HEK293 (cell line): ENCODE measurements around the gene BET1.

ENCODE experiments used
- CTCF ChIA-PET: fragments of 350-600 bp; formaldehyde crosslinking; extraction: SDS; loops from one replicate; lab custom pipeline; 2021; ENCODE audit warnings: antibody characterized with exemption; lab: Yijun Ruan, JAX
- POLR2A ChIA-PET: fragments of 300-600 bp; formaldehyde crosslinking; extraction: SDS; loops from one replicate; lab custom pipeline; 2020; ENCODE audit warnings: antibody characterized with exemption, inconsistent platforms; lab: Yijun Ruan, JAX
- H3K27ac ChIP-seq: fragments of 200-500 bp; sonication (Bioruptor generic); 2 replicates; pipeline ENCODE4 v1.5.1; 2014; ENCODE audit warnings: low read depth, low read length, control low read depth, inconsistent platforms; ENCODE audit errors: extremely low read depth
- H3K36me3 ChIP-seq, 2 experiments: fragments of 200-500 bp in 1 of 2; sonication (Bioruptor generic) in 1 of 2; 1 replicate in 1 of 2; 2 replicates in 1 of 2; pipeline ENCODE4 v1.5.1; 2014 to 2017; ENCODE audit warnings: inconsistent platforms in 2 of 2, low read length in 2 of 2; ENCODE audit not compliant: control insufficient read depth in 2 of 2, insufficient read depth in 1 of 2
- H3K4me1 ChIP-seq: fragments of 200-500 bp; sonication (Bioruptor generic); 2 replicates; pipeline ENCODE4 v1.5.1; 2014; ENCODE audit warnings: mild to moderate bottlenecking, low read length, inconsistent platforms; ENCODE audit not compliant: control insufficient read depth, insufficient read depth
- H3K4me3 ChIP-seq: 2 replicates; pipeline ENCODE4 v1.5.1; 2011; ENCODE audit warnings: low read depth, mild to moderate bottlenecking, control low read depth, low read length, moderate library complexity
- H3K9me3 ChIP-seq: fragments of 200-500 bp; sonication (Bioruptor generic); 2 replicates; pipeline ENCODE4 v1.5.1; 2014; ENCODE audit warnings: low read depth, low read length, inconsistent platforms; ENCODE audit not compliant: control insufficient read depth, insufficient read depth
- BCL11A ChIP-seq: fragments of 450-650 bp; formaldehyde crosslinking; IDR thresholded peaks from 2 replicates; pipeline ENCODE4 v1.5.1; 2016; ENCODE audit warnings: low read depth, missing biosample characterization, missing genetic modification characterization
- EGR2 ChIP-seq: fragments of 450-650 bp; formaldehyde crosslinking; IDR thresholded peaks from 2 replicates; pipeline ENCODE4 v1.5.1; 2016; ENCODE audit warnings: low read depth, missing biosample characterization, missing genetic modification characterization
- GLIS2 ChIP-seq: fragments of 450-650 bp; formaldehyde crosslinking; IDR thresholded peaks from 2 replicates; pipeline ENCODE4 v1.5.1; 2016; ENCODE audit warnings: missing biosample characterization, missing genetic modification characterization
- OSR2 ChIP-seq: fragments of 450-650 bp; formaldehyde crosslinking; IDR thresholded peaks from 2 replicates; pipeline ENCODE4 v1.5.1; 2016; ENCODE audit warnings: missing biosample characterization, missing genetic modification characterization
- PRDM10 ChIP-seq: fragments of 450-650 bp; formaldehyde crosslinking; IDR thresholded peaks from 2 replicates; pipeline ENCODE4 v1.5.1; 2016; ENCODE audit warnings: missing biosample characterization, missing genetic modification characterization
- SP2 ChIP-seq: fragments of 450-650 bp; formaldehyde crosslinking; IDR thresholded peaks from 2 replicates; pipeline ENCODE4 v1.5.1; 2016; ENCODE audit warnings: missing biosample characterization, missing genetic modification characterization
- SP3 ChIP-seq: fragments of 450-650 bp; formaldehyde crosslinking; IDR thresholded peaks from 2 replicates; pipeline ENCODE4 v1.5.1; 2016; ENCODE audit warnings: missing biosample characterization, missing genetic modification characterization
- SP7 ChIP-seq: fragments of 450-650 bp; formaldehyde crosslinking; IDR thresholded peaks from 2 replicates; pipeline ENCODE4 v1.5.1; 2016; ENCODE audit warnings: missing biosample characterization, missing genetic modification characterization
- ZIC2 ChIP-seq: fragments of 450-650 bp; formaldehyde crosslinking; IDR thresholded peaks from 2 replicates; pipeline ENCODE4 v1.5.1; 2016; ENCODE audit warnings: missing biosample characterization, missing genetic modification characterization
- ZNF175 ChIP-seq: fragments of 450-650 bp; formaldehyde crosslinking; IDR thresholded peaks from 2 replicates; pipeline ENCODE4 v1.5.1; 2016; ENCODE audit warnings: missing biosample characterization, missing genetic modification characterization
- ZNF184 ChIP-seq: fragments of 450-650 bp; IDR thresholded peaks from 2 replicates; pipeline ENCODE4 v1.5.1; 2018; ENCODE audit warnings: missing biosample characterization, mild to moderate bottlenecking, missing genetic modification characterization
- ZNF2 ChIP-seq: fragments of 450-650 bp; formaldehyde crosslinking; IDR thresholded peaks from 2 replicates; pipeline ENCODE4 v1.5.1; 2016; ENCODE audit warnings: missing biosample characterization, missing genetic modification characterization
- ZNF202 ChIP-seq: fragments of 450-650 bp; formaldehyde crosslinking; IDR thresholded peaks from 2 replicates; pipeline ENCODE4 v1.5.1; 2016; ENCODE audit warnings: missing biosample characterization, missing genetic modification characterization, borderline replicate concordance
- ZNF214 ChIP-seq: fragments of 450-650 bp; formaldehyde crosslinking; IDR thresholded peaks from 2 replicates; pipeline ENCODE4 v1.5.1; 2017; ENCODE audit warnings: missing biosample characterization, mild to moderate bottlenecking, missing genetic modification characterization, borderline replicate concordance
- ZNF366 ChIP-seq: fragments of 450-650 bp; formaldehyde crosslinking; conservative IDR thresholded peaks from 2 replicates; pipeline ENCODE4 v1.5.1; 2016; ENCODE audit warnings: missing biosample characterization, missing genetic modification characterization
- ZNF404 ChIP-seq: fragments of 450-650 bp; formaldehyde crosslinking; IDR thresholded peaks from 2 replicates; pipeline ENCODE4 v1.5.1; 2017; ENCODE audit warnings: missing biosample characterization, missing genetic modification characterization
- ZNF426 ChIP-seq: fragments of 450-650 bp; formaldehyde crosslinking; IDR thresholded peaks from 2 replicates; pipeline ENCODE4 v1.5.1; 2017; ENCODE audit warnings: missing biosample characterization, missing genetic modification characterization, mild to moderate bottlenecking, inconsistent platforms, moderate library complexity
- ZNF529 ChIP-seq: fragments of 450-650 bp; formaldehyde crosslinking; IDR thresholded peaks from 2 replicates; pipeline ENCODE4 v1.5.1; 2017; ENCODE audit warnings: missing genetic modification characterization, missing biosample characterization; ENCODE audit not compliant: insufficient replicate concordance
- ZNF530 ChIP-seq: fragments of 450-650 bp; formaldehyde crosslinking; IDR thresholded peaks from 2 replicates; pipeline ENCODE4 v1.5.1; 2016; ENCODE audit warnings: low read depth, missing biosample characterization, missing genetic modification characterization
- ZNF626 ChIP-seq: fragments of 450-650 bp; sonication (Bioruptor Pico); formaldehyde crosslinking; IDR thresholded peaks from 2 replicates; pipeline ENCODE4 v1.5.1; 2018; ENCODE audit warnings: missing biosample characterization, missing genetic modification characterization, inconsistent platforms
- ZNF645 ChIP-seq: fragments of 450-650 bp; formaldehyde crosslinking; IDR thresholded peaks from 2 replicates; pipeline ENCODE4; 2016; ENCODE audit warnings: missing biosample characterization, missing genetic modification characterization
- ZNF76 ChIP-seq: fragments of 450-650 bp; formaldehyde crosslinking; IDR thresholded peaks from 2 replicates; pipeline ENCODE4; 2016; ENCODE audit warnings: low read depth, missing biosample characterization, missing genetic modification characterization, borderline replicate concordance
- ZSCAN16 ChIP-seq: fragments of 450-650 bp; formaldehyde crosslinking; IDR thresholded peaks from 2 replicates; pipeline ENCODE4 v1.5.1; 2016; ENCODE audit warnings: missing biosample characterization, missing genetic modification characterization
- TF ChIP-seq, protein P1 (sequence below): fragments of 450-650 bp; formaldehyde crosslinking; IDR thresholded peaks from 2 replicates; pipeline ENCODE4 v1.5.0; 2017; ENCODE audit warnings: missing biosample characterization, missing genetic modification characterization, borderline replicate concordance
- TF ChIP-seq, protein P2 (sequence below): fragments of 450-650 bp; formaldehyde crosslinking; IDR thresholded peaks from 2 replicates; pipeline ENCODE4 v1.5.1; 2016; ENCODE audit warnings: missing biosample characterization, missing genetic modification characterization

The BET1 gene

GRCh38 chr7:93955304-93955703, 48.9 kb downstream of the BET1 start:
- no peaks in the 10 kb centered on the region for H3K4me1 ChIP-seq
- H3K4me3 ChIP-seq: no peak overlapping the region
- no peak overlapping the region for H3K27ac ChIP-seq
- TF ChIP-seq BCL11A (tag by site-specific recombination) (no peak), SP2 (tag by site-specific recombination) (no peak), ZNF175 (tag by site-specific recombination) (no peak), SP3 (tag by site-specific recombination) (no peak), ZNF76 (tag by site-specific recombination) (no peak), ZNF214 (tag by site-specific recombination) (no peak), GLIS2 (tag by site-specific recombination) (no peak), ZNF530 (no peak), ZSCAN16 (tag by site-specific recombination) (no peak)
- TF ChIP-seq, protein P1, sequence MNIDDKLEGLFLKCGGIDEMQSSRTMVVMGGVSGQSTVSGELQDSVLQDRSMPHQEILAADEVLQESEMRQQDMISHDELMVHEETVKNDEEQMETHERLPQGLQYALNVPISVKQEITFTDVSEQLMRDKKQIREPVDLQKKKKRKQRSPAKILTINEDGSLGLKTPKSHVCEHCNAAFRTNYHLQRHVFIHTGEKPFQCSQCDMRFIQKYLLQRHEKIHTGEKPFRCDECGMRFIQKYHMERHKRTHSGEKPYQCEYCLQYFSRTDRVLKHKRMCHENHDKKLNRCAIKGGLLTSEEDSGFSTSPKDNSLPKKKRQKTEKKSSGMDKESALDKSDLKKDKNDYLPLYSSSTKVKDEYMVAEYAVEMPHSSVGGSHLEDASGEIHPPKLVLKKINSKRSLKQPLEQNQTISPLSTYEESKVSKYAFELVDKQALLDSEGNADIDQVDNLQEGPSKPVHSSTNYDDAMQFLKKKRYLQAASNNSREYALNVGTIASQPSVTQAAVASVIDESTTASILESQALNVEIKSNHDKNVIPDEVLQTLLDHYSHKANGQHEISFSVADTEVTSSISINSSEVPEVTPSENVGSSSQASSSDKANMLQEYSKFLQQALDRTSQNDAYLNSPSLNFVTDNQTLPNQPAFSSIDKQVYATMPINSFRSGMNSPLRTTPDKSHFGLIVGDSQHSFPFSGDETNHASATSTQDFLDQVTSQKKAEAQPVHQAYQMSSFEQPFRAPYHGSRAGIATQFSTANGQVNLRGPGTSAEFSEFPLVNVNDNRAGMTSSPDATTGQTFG: no peak
- CTCF ChIA-PET: no interaction called here
- no peaks in the 10 kb centered on the region for H3K36me3 ChIP-seq
- POLR2A ChIA-PET: no interaction called here
- H3K9me3 ChIP-seq: no peaks in the 10 kb centered on the region

DNA sequence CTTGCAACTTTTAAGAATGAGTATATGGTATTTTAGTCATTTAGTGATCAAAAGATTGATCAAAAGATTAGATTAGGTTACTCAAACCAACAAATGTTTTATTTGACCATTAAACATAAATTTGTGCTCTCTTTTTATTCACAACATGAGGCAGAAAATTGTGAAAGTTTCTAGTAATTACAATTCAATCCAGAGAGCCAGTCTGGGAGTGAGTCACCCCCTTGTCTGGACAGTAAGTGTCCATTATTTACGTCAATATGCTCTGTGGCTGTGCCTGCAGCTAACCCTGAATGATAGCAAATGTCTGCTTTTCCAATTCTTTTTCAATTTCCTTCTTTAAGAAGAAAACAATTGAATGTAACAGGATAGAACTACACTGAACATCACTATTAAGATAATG, 54.7 kb downstream of the BET1 start:
- Histone ChIP-seq H3K4me1 (no peaks in the 10 kb centered on the region), H3K27ac (no peak overlapping the region), H3K9me3 (no peaks in the 10 kb centered on the region), H3K36me3 (no peaks in the 10 kb centered on the region), H3K4me3 (no peak overlapping the region)
- ChIA-PET CTCF (interaction anchor here (1.0 kb wide), 1 partner anchor 46 kb away, joined by 5 read pairs; no protein-coding TSS in a partner anchor), POLR2A (no interaction called here)
- no peak for TF ChIP-seq ZNF529
- no peak for TF ChIP-seq PRDM10 (tag by site-specific recombination)
- no peak for TF ChIP-seq ZNF2 (tag by site-specific recombination)

GRCh38 chr7:93948873-93949272, 55.3 kb downstream of the BET1 start:
- Histone ChIP-seq H3K4me1 (no peaks in the 10 kb centered on the region), H3K9me3 (no peaks in the 10 kb centered on the region), H3K4me3 (no peak overlapping the region), H3K36me3 (no peaks in the 10 kb centered on the region), H3K27ac (no peak overlapping the region)
- POLR2A ChIA-PET: no interaction called here
- CTCF ChIA-PET: interaction anchor here (1.0 kb wide), 1 partner anchor 46 kb away, joined by 5 read pairs; no protein-coding TSS in a partner anchor
- TF ChIP-seq ZNF645 (tag by site-specific recombination) (no peak), ZNF202 (tag by site-specific recombination) (no peak), ZNF214 (tag by site-specific recombination) (no peak), ZNF404 (tag by site-specific recombination) (no peak), ZNF426 (no peak), OSR2 (tag by site-specific recombination) (no peak), ZNF626 (no peak), SP7 (no peak), ZIC2 (tag by site-specific recombination) (no peak), ZNF184 (no peak), EGR2 (tag by site-specific recombination) (no peak), ZNF366 (tag by site-specific recombination) (no peak)
- TF ChIP-seq, protein P2, sequence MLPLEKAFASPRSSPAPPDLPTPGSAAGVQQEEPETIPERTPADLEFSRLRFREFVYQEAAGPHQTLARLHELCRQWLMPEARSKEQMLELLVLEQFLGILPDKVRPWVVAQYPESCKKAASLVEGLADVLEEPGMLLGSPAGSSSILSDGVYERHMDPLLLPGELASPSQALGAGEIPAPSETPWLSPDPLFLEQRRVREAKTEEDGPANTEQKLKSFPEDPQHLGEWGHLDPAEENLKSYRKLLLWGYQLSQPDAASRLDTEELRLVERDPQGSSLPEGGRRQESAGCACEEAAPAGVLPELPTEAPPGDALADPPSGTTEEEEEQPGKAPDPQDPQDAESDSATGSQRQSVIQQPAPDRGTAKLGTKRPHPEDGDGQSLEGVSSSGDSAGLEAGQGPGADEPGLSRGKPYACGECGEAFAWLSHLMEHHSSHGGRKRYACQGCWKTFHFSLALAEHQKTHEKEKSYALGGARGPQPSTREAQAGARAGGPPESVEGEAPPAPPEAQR: no peak
